GM21360 (cell line): ENCODE data around the gene EMILIN1.
"Not testable (repeated sequence)": the region's sequence is repeated elsewhere in the genome, so short reads cannot be mapped to it uniquely, and the experiment has no call there.

Experiments used
- ATAC-seq: cut with Tn5 transposase; IDR thresholded peaks from one replicate; pipeline ENCODE4 v1.9.1; 2021; ENCODE audit warnings: mild to moderate bottlenecking, moderate library complexity; ENCODE audit not compliant: unreplicated experiment

Gene EMILIN1

DNA sequence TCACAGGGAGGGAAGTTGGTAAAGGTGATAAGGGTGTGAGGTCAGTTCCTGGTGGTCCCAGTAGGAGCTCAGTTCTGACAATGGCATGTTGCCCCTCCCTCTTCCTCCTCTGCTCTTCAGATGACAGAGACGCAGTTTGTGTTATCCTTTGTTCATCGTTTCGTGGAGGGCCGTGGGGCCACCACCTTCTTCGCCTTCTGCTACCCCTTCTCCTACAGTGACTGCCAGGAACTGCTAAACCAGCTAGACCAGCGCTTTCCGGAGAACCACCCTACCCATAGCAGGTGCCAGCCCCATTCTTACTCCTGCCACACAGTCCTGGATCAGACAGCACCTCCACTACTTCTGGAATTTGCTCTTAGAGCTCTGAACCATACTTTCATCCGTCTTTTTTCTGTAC, 24.6 kb upstream of the EMILIN1 start:
- ATAC-seq: no peak

DNA sequence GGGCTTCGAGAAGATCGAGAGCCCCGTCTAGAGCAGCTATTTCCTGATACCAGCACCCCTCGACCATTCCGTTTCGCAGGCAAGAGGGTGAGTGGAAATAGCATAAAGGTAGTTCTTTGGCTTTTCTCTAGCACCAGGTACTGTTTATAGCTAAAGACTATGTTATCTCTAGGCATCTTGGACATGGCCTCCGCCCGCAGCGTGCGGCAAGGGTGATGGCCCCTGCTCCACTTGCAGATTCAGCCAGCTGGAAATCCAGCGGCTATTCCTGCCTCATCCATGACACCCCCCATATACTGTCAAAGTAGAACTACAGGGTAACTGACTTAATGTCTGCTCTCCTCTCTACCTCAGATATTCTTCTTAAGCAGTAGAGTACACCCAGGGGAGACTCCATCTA, 23.7 kb upstream of the EMILIN1 start:
- no peak for ATAC-seq

DNA sequence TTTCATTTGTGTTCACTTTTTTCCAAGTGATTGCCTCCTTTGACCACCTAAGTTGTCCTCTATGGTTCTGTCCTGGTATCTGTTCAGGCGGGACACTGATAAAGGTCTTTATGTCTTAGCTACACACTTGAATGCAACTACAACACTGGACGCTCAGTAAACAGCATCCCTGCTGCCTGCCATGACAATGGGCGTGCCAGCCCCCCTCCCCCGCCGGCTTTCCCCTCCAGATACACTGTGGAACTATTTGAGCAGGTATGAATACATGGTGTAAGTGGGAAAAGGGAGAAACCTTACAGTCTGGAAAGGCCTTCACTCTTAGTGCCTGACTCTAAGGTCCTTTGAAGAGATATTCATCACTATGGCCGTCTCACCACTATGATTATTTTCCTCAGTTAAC, 21.2 kb upstream of the EMILIN1 start:
- ATAC-seq: no peak

DNA sequence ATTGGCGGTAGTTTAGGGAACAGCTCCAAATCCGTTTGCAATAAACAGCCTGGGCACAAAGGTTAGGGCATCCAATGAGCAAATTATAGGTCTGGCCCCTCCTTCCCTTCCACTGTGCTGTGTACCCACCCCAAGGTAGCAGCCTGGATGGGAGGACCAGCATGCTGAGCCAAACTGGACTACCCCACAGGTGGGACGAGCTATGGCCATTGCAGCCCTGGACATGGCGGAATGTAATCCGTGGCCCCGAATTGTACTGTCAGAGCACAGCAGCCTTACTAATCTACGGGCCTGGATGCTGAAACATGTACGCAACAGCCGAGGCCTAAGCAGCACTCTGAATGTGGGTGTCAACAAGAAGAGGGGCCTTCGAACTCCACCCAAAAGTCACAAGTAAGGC, 20.2 kb upstream of the EMILIN1 start:
- ATAC-seq: no peak

DNA sequence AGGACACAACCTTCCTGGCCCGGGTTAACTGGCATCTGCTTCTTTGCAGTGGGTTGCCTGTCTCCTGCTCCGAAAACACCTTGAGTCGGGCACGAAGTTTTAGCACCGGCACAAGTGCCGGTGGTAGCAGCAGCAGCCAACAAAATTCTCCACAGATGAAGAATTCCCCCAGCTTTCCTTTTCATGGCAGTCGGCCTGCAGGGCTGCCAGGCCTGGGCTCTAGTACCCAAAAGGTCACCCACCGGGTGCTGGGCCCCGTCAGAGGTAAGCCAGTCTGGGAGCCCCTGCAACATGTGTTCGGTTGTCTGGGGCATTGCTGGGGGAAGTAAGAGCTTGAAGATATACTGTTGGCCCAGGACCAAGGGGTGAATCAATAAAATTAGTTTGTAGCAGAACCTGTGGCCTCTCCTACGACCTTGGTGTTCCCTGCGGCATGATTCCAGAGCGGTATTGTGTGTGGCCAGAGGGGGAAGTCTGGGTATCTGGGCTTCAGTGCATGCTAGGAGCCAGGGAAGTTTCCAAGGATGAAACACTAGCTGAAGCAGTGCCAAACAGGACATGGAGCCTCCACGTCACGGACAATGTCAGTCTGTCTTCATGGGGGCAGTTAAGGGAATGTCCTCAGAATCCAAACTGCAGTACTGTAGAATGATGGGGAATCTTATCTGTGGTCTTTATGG, 19.1 kb upstream of the EMILIN1 start:
- ATAC-seq: no peak

DNA sequence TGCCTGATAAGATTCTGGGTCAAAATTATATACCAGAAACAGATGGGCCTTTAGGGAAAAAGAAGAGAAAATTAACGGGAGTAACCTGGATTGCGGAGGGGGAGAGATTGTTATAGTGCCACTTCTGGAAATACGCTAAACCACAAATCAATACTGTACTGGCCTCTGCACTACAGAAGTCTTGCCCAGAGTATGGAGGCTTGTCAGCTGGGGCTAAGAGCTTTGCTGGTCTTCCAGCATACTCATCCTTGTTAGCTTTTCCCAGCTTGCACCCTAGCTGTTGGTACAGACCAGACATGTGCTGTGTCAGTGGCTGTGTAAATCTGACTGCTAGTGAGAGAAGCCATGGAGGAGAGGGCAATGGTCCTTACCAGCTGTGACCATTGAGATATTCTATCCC, 18.1 kb upstream of the EMILIN1 start:
- no peak for ATAC-seq

DNA sequence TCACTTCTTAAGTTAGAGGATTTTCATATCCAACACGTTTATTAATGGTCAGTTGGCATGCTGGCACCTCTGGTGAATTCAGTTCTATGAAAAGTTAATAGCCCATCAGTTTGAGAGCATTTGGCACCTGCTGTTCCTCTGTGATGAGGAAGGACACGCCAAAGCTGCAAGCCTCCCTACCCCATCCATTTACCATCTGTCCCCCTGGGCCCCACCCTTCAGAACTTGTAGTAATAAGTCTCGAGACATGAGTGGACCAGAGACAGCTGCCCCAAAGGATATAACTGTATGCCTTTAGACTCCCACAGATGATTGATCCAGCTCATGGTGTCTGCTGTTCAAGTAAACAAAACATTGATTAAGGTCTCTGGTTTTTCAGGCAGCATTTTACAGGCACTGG, 13.3 kb upstream of the EMILIN1 start:
- ATAC-seq: no peak

DNA sequence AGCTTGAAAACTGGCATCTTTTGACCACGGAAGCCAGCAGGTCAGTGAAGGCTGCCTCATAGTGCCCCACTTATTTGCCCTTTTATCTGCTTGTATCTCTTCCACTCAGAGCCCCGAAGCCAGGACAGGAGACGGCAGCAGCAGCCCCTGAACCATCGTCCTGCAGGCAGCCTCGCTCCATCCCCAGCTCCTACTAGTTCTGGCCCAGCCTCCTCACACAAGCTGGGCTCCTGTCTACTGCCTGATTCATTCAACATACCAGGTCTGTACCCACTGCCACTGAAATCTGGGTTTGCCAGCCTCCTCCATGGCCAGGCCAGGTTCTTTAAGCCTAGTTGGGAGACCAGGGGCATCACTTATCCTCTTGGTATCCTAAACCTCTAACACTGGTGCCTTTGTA, 11.0 kb upstream of the EMILIN1 start:
- no peak for ATAC-seq

DNA sequence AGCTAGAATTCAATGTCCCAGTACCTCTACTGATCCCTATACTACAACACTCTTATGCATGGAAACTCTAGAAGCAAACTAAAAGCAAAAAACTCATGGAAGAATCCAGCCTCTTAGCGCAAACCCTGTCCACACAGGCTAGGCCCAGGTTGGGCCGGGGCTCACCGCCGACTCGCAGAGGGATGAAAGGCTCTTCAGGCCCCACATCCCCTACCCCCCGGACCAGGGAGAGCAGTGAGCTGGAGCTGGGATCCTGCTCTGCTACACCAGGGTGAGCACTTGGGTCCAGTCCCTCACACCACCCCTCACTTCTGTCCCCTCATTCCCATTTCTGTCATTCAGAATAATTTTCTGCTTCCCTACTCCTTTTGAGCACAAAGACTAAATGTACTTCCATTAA, 9.0 kb upstream of the EMILIN1 start:
- no peak for ATAC-seq

DNA sequence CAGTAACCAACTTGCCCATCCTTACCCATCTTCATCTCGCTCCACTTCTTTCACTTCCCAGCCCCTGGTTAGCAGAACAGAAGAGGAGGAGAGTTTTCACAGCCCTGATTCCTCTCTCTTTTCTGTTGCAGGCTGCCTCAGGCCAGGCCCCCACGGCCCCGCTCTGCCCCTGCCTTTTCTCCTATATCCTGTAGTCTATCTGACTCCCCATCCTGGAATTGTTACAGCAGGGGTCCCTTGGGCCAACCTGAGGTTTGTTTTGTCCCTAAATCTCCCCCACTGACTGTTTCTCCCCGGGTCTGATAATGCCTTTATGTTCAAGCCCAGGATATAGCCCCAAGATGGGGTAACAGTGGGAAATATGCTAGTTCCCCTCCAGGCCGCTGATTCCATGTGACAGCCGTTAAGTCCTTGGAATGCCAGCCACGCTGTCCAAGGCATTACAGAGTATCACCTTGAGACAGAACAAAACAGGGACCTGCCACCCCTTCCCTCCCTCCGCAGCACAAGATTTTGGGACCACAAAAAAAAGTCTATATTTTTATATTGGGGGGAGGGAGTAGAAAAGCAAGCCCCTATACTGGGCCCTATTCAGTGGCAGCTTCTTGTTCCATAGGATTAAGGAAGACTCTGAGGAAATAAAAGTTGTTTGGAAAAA, 8.3 kb upstream of the EMILIN1 start:
- no peak for ATAC-seq

DNA sequence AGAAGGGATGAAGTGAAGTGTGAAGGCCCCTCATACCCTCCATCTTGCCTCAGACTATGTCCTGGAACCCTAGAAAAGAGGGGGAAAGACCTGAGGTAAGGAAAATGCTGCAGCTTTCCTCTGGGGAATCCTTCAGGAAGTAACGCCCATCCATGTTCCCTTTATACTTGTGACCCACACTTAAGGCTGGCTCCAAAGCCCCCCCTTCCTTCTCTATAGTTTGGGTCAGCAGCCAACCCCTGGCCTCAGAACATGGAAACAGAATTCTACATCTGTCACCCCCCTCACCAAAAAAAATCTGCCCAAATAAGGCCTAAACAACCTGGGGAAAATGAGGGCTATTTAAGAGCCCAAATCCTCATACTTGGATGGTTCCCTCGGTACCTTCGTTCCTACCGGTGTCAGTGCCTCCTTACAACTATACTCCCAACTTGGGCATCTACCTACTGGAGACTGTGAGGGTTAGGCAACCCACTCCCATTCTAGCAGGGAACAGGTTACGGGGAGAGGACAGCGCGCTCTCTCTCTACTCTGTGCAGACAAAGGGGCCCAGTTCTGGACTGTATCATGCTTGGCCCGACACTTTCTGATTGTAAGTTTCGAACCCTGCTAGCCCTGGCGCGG, 7.7 kb upstream of the EMILIN1 start:
- ATAC-seq: no peak

DNA sequence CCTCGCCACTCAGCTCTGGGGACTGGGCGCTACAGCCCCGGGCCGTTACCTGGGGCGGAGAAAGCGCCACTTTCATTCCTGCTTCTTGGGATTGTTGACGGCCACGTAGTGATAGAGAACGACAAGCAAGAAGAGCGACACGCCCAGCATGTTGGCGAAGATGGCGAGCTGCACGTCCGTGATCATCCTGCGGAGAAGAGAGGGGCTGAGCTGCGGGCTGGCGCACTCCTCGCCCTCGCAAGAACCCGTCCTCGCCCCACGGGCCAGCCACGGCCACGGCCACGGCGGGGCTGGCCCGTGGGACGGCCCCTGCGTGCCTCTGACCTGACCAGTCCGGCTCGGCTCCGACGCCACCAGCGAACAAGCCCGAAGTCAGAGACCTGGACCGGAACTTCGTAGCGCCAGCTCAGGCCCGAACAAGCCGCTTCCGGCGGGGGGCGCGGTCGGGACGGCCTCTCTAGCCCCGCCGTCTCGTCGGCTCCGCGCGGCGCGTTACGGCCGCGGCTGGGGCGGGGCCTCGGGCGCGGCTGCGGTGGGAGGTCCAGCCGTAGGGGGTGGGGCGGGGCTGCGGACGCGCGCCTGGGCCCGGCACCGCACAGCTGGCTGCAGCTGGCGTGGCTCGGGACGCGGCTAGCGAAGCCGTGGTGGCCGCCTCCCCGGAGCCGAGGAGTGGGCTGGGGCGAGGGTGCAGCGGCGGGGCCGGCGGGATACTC, 7.0 kb upstream of the EMILIN1 start, which contains the start of gene OST4:
Gene OST4 (minus strand): TSS at position 378 of the 713 bp plus-strand sequence.
- ATAC-seq: peak; percentile 74

DNA sequence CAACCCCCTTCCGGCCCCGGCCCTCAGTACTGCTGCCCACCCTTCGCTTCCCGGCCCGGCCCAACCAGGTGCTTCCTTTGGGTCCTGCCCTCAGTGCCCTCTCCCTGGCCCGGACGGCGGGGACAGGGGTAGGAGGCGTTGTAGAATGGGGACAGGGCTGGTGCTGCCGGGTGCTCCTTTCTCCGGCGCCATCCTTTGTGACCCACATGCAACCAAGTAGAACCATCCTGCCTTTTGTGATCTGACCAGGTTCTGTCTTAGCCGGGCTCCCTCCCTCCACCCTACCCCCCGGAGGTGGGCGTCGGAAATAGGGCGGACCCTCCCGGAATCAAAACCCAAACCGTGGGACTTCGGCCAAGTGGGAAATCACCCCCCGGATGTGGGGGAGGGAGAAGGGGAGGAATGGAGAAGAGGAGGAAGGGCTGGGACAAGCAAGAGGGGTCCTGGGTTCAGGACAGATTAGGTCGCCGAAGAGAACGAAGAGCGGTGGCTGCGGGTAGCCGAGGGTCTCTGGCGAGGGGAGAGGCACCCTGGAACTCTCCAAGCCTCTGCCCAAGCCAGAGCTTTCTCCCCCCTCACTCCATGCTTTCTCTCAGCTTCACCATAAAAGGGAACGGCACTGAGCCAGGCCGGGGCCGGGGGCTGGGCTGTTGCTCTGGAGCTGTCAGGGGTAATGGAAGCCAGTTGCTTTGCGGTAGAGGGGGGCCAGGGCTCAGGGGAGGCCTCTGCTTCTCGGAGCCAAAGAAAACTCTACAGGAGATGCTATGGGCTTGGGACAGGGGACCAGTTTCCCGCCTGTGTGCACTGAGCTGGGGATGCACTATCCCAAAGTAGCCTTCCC, 6.2 kb upstream of the EMILIN1 start:
- ATAC-seq: peak; percentile 17

DNA sequence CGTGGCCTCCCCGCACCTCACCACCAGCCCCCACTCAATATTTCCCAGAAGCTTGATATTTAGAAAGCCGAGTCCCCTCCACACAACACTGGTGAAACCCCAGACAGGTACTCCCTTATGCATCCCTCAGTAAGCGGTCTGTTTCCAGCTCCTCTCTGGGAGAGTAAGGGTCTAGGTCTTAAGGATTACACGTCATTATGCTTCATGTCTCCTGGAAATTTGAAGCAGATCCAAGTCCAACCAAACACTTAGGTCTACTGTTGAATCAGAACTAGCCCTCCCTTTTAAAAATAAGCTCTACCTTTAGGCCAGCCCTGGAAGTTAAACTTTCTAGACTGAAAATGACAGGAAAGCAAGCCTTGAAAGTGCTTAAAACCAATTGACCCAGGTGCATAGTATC, 5.5 kb upstream of the EMILIN1 start:
- no peak for ATAC-seq

DNA sequence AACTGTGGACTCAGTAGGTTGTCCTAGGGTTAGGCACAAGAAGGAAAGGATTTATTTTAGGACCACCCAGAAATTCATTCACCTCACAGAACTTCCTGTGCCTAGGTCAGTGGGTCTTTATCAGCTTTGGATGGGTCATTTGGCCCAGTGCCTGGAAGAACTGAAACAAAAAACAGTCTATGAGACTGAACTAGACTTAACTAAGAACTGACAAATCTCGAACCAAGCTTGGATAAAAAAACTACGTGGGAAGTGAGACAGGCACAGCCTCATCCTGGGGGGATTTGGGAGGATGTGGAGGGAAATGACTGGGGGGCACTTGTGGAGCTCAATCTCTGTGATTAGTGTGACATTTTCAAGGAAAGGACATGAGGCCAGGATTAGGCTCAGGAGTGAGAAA, 4.6 kb upstream of the EMILIN1 start:
- ATAC-seq: no peak

DNA sequence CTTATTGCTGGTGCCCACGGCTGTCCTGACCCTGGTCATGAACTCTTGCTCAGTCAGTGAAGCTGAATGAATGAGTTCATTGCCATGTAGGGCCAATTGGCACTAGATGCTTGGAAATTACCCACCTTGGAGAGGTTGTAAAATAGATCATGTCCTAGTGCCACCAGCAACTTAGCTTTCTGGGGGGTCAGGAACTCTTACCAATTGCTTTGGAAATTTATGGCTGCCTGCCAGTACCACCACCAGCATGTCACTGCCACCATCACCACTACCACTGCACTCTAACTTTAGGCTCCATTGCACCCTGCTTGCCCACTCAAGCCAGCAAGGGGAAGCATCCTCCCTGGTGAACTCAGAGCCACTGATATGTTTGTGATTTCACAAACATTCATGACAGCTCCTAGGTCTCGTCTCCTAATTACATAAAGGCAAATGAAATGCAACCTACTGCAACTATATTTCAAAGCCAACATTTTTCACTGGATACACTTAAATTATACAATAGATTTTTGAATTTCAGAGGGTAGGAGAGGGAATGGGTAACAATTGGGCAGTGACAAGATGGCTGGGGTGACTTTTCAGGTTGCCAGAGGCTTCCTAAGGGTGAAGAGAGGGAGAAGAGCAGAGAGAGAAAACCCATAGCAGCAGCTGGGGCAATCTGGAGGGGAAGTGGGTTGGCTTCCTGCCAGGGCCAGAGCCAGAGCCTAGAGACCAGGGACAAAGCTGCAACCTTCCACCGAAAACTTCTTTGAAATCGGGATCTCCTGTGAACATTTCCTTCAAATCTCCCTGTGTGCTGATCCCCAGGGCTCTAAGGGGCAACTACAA, 3.5 kb upstream of the EMILIN1 start:
- no peak for ATAC-seq

DNA sequence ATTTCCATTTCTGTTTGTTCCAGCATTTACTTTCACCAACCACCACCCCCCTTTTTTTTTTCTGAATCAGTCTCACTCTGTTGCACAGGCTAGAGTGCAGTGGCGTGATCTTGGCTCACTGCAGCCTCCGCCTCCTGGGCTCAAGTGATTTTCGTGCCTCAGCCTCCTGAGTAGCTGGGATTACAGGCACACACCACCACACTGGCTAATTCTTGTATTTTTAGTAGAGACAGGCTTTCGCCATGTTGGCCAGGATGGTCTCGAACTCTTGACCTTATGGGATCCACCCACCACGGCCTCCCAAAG, 2.9 kb upstream of the EMILIN1 start:
- ATAC-seq: not testable (repeated sequence)

DNA sequence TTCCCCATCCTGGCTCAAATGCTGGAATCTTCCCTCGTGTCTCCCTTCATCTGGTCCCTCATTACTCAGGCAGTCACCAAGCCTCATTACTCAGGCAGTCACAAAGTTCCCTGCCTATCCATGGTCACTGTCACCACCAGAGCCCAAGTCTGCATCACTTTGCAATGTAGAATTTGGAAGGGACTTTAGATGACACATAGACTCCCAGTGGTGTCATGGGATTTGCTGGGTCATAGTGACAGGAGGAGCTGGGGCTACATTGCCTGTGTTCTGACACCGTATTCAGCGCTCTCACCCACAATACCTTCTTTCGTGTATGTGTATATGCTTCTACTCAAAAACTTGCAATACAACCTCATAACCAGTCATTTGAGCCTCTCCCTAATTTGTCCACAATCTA, 2.1 kb upstream of the EMILIN1 start:
- no peak for ATAC-seq

DNA sequence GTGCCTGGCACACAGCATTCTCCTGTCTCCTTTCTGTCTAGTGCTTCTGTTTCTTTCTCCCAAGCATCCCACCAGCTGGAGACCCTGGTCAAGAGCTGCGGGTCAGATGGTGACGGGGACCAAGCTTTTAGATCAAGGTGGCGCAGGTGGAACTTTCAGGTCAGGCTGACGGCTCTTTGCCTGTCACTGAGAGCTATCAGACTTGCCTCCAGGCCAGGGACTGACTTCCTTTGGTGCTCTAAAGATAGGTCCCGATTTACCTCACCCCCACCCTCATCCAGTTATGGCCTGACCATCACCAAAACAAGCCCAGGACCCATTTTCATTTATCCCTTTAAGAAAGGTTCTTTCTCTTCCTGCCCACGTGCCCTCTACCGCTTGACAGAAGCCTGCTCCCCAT, 1.2 kb upstream of the EMILIN1 start:
- no peak for ATAC-seq
